Measurements from ENCODE around the gene SYNE3.

GRCh38 chr14:95467657-95468056, 48.8 kb downstream of the SYNE3 start:
- TF ChIP-seq CTCF (conservative IDR thresholded peaks at IDR 0.05) (no peak), EZH2 (IDR thresholded peaks at IDR 0.05; ENCODE audit: low read depth) (no peak)
